Activated B cell treated with CpG ODN at 0.5 μM for 24 hours (primary cell): ENCODE measurements around the gene MACROD2. TPM values are rescaled to one million over a fixed set of nuclear protein-coding genes. Genes with fewer than 3 reads are reported as not detected.

Experiments
- ATAC-seq: fragments of 200-7000 bp; cut with Tn5 transposase; one replicate; pipeline ENCODE4 v1.10.0; 2021; ENCODE audit warnings: low read depth, mild to moderate bottlenecking, moderate library complexity
- CTCF ChIA-PET: fragments of 350-600 bp; sonication (Branson Sonifier 250); formaldehyde crosslinking; loops from one replicate; lab custom pipeline; 2021; ENCODE audit warnings: antibody characterized with exemption; lab: Charles Lee
- POLR2A ChIA-PET: fragments of 350-600 bp; sonication (Branson Sonifier 250); formaldehyde crosslinking; loops from one replicate; lab custom pipeline; 2021; ENCODE audit warnings: antibody characterized with exemption; lab: Charles Lee
- DNase-seq: peaks from one replicate; pipeline ENCODE4 v3.0.0; 2022
- H3K27ac Mint-ChIP-seq: one replicate; pipeline ENCODE4 v1.8.0; 2020; ENCODE audit warnings: mixed read lengths
- H3K27me3 Mint-ChIP-seq: one replicate; pipeline ENCODE4 v1.8.0; 2021; ENCODE audit warnings: mixed read lengths
- H3K36me3 Mint-ChIP-seq: one replicate; pipeline ENCODE4 v1.8.0; 2021; ENCODE audit warnings: low read depth, mixed read lengths
- H3K4me1 Mint-ChIP-seq: one replicate; pipeline ENCODE4 v1.8.0; 2021; ENCODE audit warnings: mixed read lengths
- H3K4me3 Mint-ChIP-seq: one replicate; pipeline ENCODE4 v1.8.0; 2020; ENCODE audit warnings: mild to moderate bottlenecking, mixed read lengths
- H3K9me3 Mint-ChIP-seq: one replicate; pipeline ENCODE4 v1.8.0; 2020; ENCODE audit warnings: mixed read lengths
- CTCF ChIP-seq: fragments of 200-600 bp; IDR thresholded peaks from one replicate; pipeline ENCODE4 v1.8.0; 2022; ENCODE audit warnings: antibody characterized with exemption, mild to moderate bottlenecking
- intact Hi-C: fragments of 100-400 bp; cut with micrococcal nuclease; formaldehyde crosslinking; loops from one replicate; pipeline ENCODE4 v1.15.1; 2024
- total RNA-seq: library from RNA; stranded (reverse); gene quantifications from 2 replicates; pipeline ENCODE4 v1.2.3, GENCODE V29; 2022

The MACROD2 gene
- total RNA-seq, 1 donor from 2014 or later = 55.1 TPM

GRCh38 chr20:14929388-14929787 is 934.1 kb downstream of the MACROD2 start:
- Mint-ChIP-seq H3K4me3 (no peak overlapping the region), H3K36me3 (no peaks in the 10 kb centered on the region), H3K27me3 (peaks cover 3% of the 10 kb centered on the region), H3K27ac (no peak overlapping the region), H3K9me3 (no peaks in the 10 kb centered on the region), H3K4me1 (no peaks in the 10 kb centered on the region)
- intact Hi-C loops = no loop called here
- ATAC-seq (no peak), DNase-seq (no peak)
- CTCF ChIA-PET = no interaction called here
- POLR2A ChIA-PET = no interaction called here
- TF ChIP-seq CTCF = no peak

- ChIA-PET POLR2A (no interaction called here), CTCF (no interaction called here)
- Mint-ChIP-seq H3K4me3 (no peak overlapping the region), H3K4me1 (no peaks in the 10 kb centered on the region), H3K27ac (no peak overlapping the region), H3K36me3 (no peaks in the 10 kb centered on the region), H3K27me3 (no peaks in the 10 kb centered on the region), H3K9me3 (no peaks in the 10 kb centered on the region)
- DNase-seq (no peak), ATAC-seq (no peak)
- TF ChIP-seq CTCF = no peak
- intact Hi-C loops = no loop called here
Measured at GRCh38 chr20:14932040-14932439, 936.7 kb downstream of the MACROD2 start.

GRCh38 chr20:14935285-14935684 is 940.0 kb downstream of the MACROD2 start:
- Mint-ChIP-seq H3K27me3 (no peaks in the 10 kb centered on the region), H3K27ac (no peak overlapping the region), H3K9me3 (peaks cover 6% of the 10 kb centered on the region), H3K36me3 (no peaks in the 10 kb centered on the region), H3K4me1 (no peaks in the 10 kb centered on the region), H3K4me3 (no peak overlapping the region)
- ChIA-PET CTCF (no interaction called here), POLR2A (no interaction called here)
- DNase-seq (no peak), ATAC-seq (no peak)
- no peak for TF ChIP-seq CTCF
- intact Hi-C loops = no loop called here

- no peak for TF ChIP-seq CTCF
- no peaks in the 10 kb centered on the region for H3K36me3 Mint-ChIP-seq
- H3K4me1 Mint-ChIP-seq = no peaks in the 10 kb centered on the region
- CTCF ChIA-PET = no interaction called here
- DNase-seq = no peak
- ATAC-seq = no peak
- no peak overlapping the region for H3K27ac Mint-ChIP-seq
- H3K4me3 Mint-ChIP-seq = no peak overlapping the region
- intact Hi-C loops = no loop called here
- no peaks in the 10 kb centered on the region for H3K27me3 Mint-ChIP-seq
- peaks cover 12% of the 10 kb centered on the region for H3K9me3 Mint-ChIP-seq
- POLR2A ChIA-PET = no interaction called here
Measured at GRCh38 chr20:14937021-14937420, 941.7 kb downstream of the MACROD2 start.

- ChIA-PET CTCF (no interaction called here), POLR2A (no interaction called here)
- H3K4me3 Mint-ChIP-seq = no peak overlapping the region
- H3K9me3 Mint-ChIP-seq = peaks cover 12% of the 10 kb centered on the region
- intact Hi-C loops = no loop called here
- no peaks in the 10 kb centered on the region for H3K4me1 Mint-ChIP-seq
- no peak for TF ChIP-seq CTCF
- H3K27ac Mint-ChIP-seq = no peak overlapping the region
- DNase-seq = no peak
- H3K36me3 Mint-ChIP-seq = no peaks in the 10 kb centered on the region
- ATAC-seq = no peak
- no peaks in the 10 kb centered on the region for H3K27me3 Mint-ChIP-seq
Measured at GRCh38 chr20:14937846-14938245, 942.5 kb downstream of the MACROD2 start.
